Measurements from ENCODE around the gene FOXL3. TPM values are rescaled to one million over a fixed set of nuclear protein-coding genes. Genes with fewer than 3 reads are reported as not detected.

The FOXL3 gene
- total and polyA plus RNA-seq, 2 experiments from 2014 or later: not detected

GRCh38 chr7:285731-286130 lies 4.2 kb upstream of the FOXL3 start:
- Mint-ChIP-seq H3K27me3 (ENCODE audit: insufficient read depth, low read depth, poor library complexity) (peaks cover 8% of the 10 kb centered on the region), H3K4me1 (no peaks in the 10 kb centered on the region), H3K4me3 (no peak overlapping the region), H3K36me3 (ENCODE audit: low read depth) (peaks cover 27% of the 10 kb centered on the region), H3K27ac (no peak overlapping the region), H3K9me3 (peaks cover 66% of the 10 kb centered on the region)
- TF ChIP-seq CTCF (conservative IDR thresholded peaks at IDR 0.05; ENCODE audit: low read depth in 2 of 2): no peak
- no peak for TF ChIP-seq REST (IDR thresholded peaks at IDR 0.05; ENCODE audit: unreplicated experiment)
- no peak for TF ChIP-seq STAT1 (IDR thresholded peaks at IDR 0.05; ENCODE audit: unreplicated experiment)
- no peak for TF ChIP-seq POLR2AphosphoS5 (IDR thresholded peaks at IDR 0.05; ENCODE audit: low read depth)
- no peak for TF ChIP-seq EZH2 (IDR thresholded peaks at IDR 0.05; ENCODE audit: low read depth, unreplicated experiment)
- TF ChIP-seq, protein P1, sequence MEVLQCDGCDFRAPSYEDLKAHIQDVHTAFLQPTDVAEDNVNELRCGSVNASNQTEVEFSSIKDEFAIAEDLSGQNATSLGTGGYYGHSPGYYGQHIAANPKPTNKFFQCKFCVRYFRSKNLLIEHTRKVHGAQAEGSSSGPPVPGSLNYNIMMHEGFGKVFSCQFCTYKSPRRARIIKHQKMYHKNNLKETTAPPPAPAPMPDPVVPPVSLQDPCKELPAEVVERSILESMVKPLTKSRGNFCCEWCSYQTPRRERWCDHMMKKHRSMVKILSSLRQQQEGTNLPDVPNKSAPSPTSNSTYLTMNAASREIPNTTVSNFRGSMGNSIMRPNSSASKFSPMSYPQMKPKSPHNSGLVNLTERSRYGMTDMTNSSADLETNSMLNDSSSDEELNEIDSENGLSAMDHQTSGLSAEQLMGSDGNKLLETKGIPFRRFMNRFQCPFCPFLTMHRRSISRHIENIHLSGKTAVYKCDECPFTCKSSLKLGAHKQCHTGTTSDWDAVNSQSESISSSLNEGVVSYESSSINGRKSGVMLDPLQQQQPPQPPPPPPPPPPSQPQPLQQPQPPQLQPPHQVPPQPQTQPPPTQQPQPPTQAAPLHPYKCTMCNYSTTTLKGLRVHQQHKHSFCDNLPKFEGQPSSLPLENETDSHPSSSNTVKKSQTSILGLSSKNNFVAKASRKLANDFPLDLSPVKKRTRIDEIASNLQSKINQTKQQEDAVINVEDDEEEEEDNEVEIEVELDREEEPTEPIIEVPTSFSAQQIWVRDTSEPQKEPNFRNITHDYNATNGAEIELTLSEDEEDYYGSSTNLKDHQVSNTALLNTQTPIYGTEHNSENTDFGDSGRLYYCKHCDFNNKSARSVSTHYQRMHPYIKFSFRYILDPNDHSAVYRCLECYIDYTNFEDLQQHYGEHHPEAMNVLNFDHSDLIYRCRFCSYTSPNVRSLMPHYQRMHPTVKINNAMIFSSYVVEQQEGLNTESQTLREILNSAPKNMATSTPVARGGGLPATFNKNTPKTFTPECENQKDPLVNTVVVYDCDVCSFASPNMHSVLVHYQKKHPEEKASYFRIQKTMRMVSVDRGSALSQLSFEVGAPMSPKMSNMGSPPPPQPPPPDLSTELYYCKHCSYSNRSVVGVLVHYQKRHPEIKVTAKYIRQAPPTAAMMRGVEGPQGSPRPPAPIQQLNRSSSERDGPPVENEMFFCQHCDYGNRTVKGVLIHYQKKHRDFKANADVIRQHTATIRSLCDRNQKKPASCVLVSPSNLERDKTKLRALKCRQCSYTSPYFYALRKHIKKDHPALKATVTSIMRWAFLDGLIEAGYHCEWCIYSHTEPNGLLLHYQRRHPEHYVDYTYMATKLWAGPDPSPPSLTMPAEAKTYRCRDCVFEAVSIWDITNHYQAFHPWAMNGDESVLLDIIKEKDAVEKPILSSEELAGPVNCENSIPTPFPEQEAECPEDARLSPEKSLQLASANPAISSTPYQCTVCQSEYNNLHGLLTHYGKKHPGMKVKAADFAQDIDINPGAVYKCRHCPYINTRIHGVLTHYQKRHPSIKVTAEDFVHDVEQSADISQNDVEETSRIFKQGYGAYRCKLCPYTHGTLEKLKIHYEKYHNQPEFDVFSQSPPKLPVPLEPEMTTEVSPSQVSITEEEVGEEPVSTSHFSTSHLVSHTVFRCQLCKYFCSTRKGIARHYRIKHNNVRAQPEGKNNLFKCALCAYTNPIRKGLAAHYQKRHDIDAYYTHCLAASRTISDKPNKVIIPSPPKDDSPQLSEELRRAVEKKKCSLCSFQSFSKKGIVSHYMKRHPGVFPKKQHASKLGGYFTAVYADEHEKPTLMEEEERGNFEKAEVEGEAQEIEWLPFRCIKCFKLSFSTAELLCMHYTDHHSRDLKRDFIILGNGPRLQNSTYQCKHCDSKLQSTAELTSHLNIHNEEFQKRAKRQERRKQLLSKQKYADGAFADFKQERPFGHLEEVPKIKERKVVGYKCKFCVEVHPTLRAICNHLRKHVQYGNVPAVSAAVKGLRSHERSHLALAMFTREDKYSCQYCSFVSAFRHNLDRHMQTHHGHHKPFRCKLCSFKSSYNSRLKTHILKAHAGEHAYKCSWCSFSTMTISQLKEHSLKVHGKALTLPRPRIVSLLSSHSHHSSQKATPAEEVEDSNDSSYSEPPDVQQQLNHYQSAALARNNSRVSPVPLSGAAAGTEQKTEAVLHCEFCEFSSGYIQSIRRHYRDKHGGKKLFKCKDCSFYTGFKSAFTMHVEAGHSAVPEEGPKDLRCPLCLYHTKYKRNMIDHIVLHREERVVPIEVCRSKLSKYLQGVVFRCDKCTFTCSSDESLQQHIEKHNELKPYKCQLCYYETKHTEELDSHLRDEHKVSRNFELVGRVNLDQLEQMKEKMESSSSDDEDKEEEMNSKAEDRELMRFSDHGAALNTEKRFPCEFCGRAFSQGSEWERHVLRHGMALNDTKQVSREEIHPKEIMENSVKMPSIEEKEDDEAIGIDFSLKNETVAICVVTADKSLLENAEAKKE (CRISPR knock-in tag; IDR thresholded peaks at IDR 0.05): no peak
- TF ChIP-seq EZH2phosphoT487 (IDR thresholded peaks at IDR 0.05; ENCODE audit: unreplicated experiment): no peak
- no peak for TF ChIP-seq NANOG (IDR thresholded peaks at IDR 0.05; ENCODE audit: borderline replicate concordance)
- TF ChIP-seq JUNB (IDR thresholded peaks at IDR 0.05; ENCODE audit: unreplicated experiment): no peak
- no peak for TF ChIP-seq ZNF114 (CRISPR knock-in tag; IDR thresholded peaks at IDR 0.05)
- no peak for TF ChIP-seq ZNF331 (CRISPR knock-in tag; IDR thresholded peaks at IDR 0.05; ENCODE audit: low read depth)
- TF ChIP-seq ETS1 (IDR thresholded peaks at IDR 0.05): no peak
- TF ChIP-seq CREB1 (CRISPR knock-in tag; IDR thresholded peaks at IDR 0.05; ENCODE audit: low read depth): no peak
- H3K79me2 ChIP-seq (replicated peaks; ENCODE audit: insufficient read depth): no peaks in the 10 kb centered on the region
- no peak for ATAC-seq
- H3K9me2 ChIP-seq (ENCODE audit: insufficient read depth): no peaks in the 10 kb centered on the region
- no peak overlapping the region for H3K4me3 ChIP-seq
- no peak overlapping the region for H3K4me2 ChIP-seq
- no peaks in the 10 kb centered on the region; the same call in 1 of the 2 replicates for H3K4me1 ChIP-seq (ENCODE audit: insufficient read depth)
- H3K27ac ChIP-seq (ENCODE audit: low read depth): no peak overlapping the region
- no peaks in the 10 kb centered on the region for H3K36me3 ChIP-seq (ENCODE audit: insufficient read depth)
- DNase-seq (ENCODE audit: low spot score): no peak
- H3K27me3 ChIP-seq (ENCODE audit: insufficient read depth): peaks cover 41% of the 10 kb centered on the region
- H2AFZ ChIP-seq: no peak overlapping the region
- H4K20me1 ChIP-seq (replicated peaks; ENCODE audit: insufficient read depth): no peaks in the 10 kb centered on the region
- 0 out of 2 replicates have a peak, but pooled peaks cover 4% of the 10 kb centered on the region for H3F3A ChIP-seq (replicated peaks; ENCODE audit: low read depth)

All from GM23338 (cell line).